RKO (cell line): ENCODE results near the gene PIP4K2A.

Source experiments
- DNase-seq: peaks from one replicate; pipeline ENCODE4 v3.0.0-alpha.2; 2016; ENCODE audit warnings: low spot score

The PIP4K2A gene

GRCh38 chr10:22638863-22639262 lies 75.5 kb downstream of the PIP4K2A start:
- DNase-seq: no peak

GRCh38 chr10:22637491-22637890 lies 76.9 kb downstream of the PIP4K2A start:
- DNase-seq: no peak

GRCh38 chr10:22635650-22636049 lies 78.7 kb downstream of the PIP4K2A start:
- DNase-seq: no peak

GRCh38 chr10:22634606-22635459 lies 79.5 kb downstream of the PIP4K2A start:
- no peak for DNase-seq

- DNase-seq: no peak
Observed at GRCh38 chr10:22634093-22634492, 80.3 kb downstream of the PIP4K2A start.

- DNase-seq: no peak
Observed at GRCh38 chr10:22633528-22633927, 80.8 kb downstream of the PIP4K2A start.

- DNase-seq: no peak
Observed at GRCh38 chr10:22633106-22633505, 81.3 kb downstream of the PIP4K2A start.

- DNase-seq: no peak
Observed at GRCh38 chr10:22631646-22632278, 82.6 kb downstream of the PIP4K2A start.

GRCh38 chr10:22631185-22631584 lies 83.2 kb downstream of the PIP4K2A start:
- DNase-seq: no peak

GRCh38 chr10:22630234-22631174 lies 83.9 kb downstream of the PIP4K2A start:
- peak; percentile 40 for DNase-seq

- DNase-seq: no peak
Observed at GRCh38 chr10:22629852-22630233, 84.5 kb downstream of the PIP4K2A start.

GRCh38 chr10:22629126-22629525 lies 85.3 kb downstream of the PIP4K2A start:
- no peak for DNase-seq

- DNase-seq: no peak
Observed at GRCh38 chr10:22628309-22628708, 86.1 kb downstream of the PIP4K2A start.

- DNase-seq: no peak
Observed at GRCh38 chr10:22626784-22627183, 87.6 kb downstream of the PIP4K2A start.

- DNase-seq: no peak
Observed at GRCh38 chr10:22625516-22626290, 88.7 kb downstream of the PIP4K2A start.

- peak; percentile 19 for DNase-seq
Observed at GRCh38 chr10:22624287-22624738, 90.1 kb downstream of the PIP4K2A start.

- no peak for DNase-seq
Observed at GRCh38 chr10:22623633-22624253, 90.6 kb downstream of the PIP4K2A start.

- no peak for DNase-seq
Observed at GRCh38 chr10:22622242-22622806, 92.1 kb downstream of the PIP4K2A start.

GRCh38 chr10:22621726-22622125 lies 92.7 kb downstream of the PIP4K2A start:
- no peak for DNase-seq

GRCh38 chr10:22620929-22621328 lies 93.4 kb downstream of the PIP4K2A start:
- DNase-seq: no peak
